ENCODE measurements around the gene PTPN22.

Gene PTPN22

DNA sequence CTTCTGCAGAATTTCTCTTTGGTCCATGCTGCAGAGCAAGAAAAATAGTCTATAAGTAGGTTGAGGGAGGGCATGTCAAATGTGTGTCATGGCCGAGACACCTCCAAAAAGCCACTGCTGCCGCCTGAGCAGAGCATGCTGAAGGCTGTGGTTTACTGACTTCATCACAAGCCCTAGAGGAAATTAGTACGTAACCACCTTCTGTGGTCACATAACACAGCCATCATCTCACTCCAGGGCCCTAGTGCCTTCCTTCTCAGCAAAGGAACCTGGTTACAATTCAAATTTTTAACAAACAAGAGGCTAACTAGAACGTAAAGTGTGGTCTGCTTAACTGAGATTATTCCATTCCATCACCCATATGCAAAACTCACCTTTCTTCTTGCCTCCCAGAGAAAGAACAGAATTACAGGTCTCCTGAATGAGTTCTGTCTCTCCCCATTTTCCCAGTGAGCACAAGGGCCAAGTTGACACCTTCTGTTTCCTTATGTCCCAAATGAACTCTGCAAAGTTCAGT is at the start of gene PTPN22:
TSS of gene PTPN22 (minus strand) at position 116 of the 517 bp plus-strand sequence.
- peak; percentile 74 to 80 for DNase-seq

DNA sequence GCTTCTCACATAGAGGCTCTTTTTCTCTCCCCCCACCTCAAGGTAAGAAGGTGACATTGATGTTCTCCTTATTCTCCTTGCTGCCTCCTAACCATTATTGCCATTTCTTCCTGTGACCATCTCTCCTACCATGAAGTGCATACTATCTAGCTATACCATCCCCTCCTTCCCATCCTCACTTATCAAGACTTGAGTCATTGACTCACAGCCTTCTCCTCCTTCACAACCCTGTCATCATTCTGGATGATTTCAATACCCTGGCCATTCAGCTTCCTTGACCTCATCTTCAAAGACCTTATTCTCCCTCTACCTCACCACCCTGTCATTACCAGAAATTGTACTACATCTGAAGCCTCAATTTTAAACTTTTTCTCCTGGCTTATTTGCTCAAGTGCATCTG is 46.7 kb upstream of the PTPN22 start:
- DNase-seq: no peak

DNA sequence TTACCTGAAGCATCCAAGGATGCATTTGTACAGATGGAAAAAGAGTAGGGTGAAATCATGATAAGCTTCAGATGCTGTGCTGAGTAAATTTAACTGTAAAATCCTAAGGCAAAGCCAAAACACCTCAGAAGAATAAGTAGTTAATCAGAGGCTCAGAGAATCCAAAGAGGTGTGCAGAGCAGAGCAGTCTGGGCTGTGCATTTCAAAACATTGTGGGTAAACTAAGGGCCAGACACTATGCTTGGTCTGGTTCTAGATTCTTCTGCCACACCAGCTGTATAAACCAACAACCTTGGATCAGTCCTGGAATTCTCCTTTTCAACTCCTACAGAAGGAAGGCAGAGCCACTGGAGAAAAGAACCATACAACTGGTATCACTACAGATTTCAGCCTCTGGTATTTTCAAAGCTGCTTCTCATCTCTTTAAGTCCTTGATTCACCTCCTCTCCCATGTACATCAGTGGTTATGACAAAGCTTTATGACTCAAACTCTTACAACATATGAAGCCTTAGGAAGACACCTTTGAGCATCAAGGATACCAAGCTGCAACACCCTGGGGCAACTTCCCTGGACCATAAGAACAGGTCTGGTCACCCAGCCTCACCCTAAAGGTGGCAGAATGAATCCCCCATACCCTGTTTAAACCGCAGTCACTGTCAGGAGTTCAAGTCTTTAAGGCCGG is 46.0 kb upstream of the PTPN22 start:
- no peak for DNase-seq

DNA sequence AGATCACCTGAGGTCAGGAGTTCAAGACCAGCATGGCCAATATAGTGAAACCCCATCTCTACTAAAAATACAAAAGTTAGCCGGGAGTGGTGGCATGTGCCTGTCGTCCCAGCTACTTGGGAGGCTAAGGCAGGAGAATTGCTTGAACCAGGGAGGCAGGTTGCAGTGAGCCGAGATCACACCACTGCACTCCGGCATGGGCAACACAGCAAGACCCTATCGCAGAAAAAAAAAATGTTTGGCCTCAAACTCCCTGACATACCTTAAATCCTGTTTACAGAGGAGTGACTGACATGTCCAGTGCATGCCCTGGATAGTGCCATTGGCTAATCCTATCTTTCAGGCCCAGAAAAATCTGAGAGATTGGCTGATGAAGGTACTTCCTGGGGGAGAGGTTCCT is 45.5 kb upstream of the PTPN22 start:
- DNase-seq: no peak

DNA sequence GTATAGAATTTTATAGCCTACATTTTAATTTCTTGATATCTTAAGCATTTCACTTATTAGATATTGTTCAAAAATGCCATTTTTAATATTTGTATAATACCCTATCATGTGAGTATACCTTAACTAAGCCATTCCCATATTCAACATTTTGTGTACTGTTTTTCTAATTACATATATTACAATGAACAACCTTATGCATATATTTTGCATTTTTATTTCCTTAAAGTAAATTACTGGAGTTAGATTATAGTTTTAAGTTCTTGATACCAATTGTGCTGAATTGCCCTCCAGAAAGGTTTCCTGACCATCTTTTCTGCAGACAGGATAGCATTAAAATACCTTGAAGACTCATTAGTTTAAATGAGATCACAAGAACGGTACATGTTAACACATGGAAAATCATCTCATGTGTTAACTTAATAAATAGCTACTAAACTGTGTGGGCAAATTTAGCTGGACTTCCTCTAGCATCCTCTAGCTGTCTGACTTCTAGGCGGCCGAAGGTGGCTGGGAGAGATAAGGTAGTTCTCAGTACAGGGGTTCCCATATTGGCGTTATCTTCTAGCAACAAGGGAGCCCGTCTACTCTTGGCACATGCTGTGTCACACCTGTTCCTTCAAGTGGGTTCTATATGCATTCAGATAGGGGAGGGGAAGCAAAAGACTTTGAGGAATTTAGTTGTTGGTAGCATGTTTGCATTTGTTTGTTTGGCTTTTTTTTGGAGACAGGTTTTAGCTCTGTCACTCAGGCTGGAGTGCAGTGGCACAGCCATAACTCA is 42.6 kb upstream of the PTPN22 start:
- DNase-seq: no peak

DNA sequence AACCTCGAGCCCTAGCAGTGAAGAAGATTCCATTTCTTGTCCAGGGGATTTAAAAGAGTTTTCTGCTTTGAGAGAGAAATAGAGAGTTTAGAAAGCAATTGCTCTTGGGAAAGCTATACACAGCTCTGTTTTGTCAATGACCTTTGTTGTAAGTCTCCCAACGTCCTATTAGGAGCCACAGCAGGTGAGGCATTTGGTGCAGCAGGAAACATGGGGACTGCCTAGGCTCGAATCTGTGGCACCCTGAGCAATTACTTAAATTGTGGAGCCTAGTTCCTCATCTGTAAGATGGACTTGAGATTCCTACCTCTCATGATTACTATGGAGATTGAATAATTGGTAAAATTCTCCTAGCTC is 41.8 kb upstream of the PTPN22 start:
- DNase-seq: no peak

DNA sequence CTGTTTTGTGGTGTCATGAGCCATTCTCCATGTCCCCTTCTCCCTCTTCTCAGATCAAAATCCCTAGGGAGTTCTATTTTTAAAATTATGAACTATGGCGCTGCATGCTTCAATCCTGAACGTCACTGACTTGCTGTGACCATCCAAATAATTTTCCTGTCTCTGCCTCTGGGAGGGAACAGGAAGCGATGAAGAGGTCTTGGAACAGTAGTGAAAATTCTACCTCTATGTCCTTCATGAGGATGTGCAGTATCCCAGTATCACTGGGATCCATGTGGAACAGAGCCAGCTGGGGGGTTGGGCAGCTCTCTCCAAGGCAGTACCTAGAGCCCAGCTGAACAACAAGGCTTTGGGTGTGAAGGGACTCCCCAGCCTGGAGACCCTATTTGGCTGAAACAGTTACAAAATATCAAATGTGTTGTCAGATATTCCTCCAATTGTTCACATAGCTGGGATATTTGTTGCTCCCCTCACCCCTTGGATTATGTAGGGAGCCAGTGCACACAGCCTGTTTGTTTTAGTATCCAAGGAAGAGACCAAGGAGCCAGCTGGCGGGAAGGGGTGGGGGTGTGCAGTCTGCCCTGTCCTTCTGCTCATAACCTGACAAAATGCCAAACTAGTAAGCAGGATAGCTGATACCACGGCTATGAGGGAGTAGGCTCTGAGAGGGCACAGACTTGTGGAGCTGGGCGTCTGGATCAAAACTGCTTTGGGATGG is 41.2 kb upstream of the PTPN22 start:
- DNase-seq: no peak

DNA sequence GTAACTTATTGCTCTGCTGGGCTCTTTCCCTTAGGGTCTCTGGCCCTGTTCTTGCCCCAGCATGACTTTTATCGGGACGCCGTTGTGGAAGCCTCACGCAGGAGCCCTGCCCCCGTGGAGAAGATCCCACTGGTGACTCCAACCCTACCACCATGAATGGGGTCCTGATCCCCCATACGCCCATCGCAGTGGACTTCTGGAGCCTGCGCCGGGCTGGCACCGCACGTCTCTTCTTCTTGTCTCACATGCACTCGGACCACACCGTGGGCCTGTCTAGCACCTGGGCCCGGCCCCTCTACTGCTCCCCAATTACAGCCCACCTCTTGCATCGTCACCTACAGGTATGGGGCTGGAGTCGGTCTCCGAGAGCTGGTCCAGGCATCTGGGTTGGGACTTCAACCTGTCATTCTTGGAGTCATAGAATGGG is 33.9 kb upstream of the PTPN22 start:
- peak in 1 of 2 experiments; percentile 3 for DNase-seq

DNA sequence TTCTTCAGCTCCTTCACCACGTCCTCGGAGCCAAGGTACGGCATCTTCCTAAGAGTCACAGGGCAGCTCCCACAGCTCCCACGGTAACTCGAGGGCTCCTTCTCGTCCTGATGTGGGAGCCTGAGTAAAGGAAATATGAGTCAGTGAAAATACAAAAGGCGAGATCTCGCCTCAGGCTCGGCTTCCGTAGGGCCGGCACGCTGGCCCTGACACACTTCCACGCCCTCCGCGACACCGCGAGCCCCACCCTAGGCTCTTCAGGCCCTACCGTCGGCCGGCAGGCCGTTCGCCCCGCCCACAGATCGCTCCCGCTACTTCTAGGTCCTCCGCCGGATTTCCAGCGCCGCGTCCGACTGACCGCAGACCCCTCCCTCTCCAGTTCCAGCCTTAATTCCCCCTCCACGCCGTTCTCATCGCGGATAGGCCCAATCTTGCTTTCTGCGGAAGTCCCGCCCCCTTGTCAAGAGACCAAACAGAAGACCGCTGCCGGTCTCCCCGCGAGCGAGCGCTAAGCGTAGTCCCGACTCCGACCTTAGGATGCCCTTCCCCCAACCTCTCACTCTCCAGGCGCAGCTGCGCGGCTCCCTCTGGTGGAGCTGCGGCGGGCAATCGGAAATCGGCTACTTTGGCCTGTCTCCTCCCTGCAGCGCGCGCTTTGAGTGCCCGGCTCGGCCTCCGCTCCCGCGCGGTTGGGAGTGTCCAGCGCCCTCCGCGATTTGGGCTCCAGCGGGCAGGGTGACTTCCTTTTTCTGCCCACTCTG is 33.3 kb upstream of the PTPN22 start, which contains the start of the genes AP4B1 and DCLRE1B:
TSS of gene AP4B1 (minus strand) at position 126 of the 761 bp plus-strand sequence. CDS start at position 44, 82 bp downstream.
TSS of gene DCLRE1B (plus strand) at position 653 of the 761 bp plus-strand sequence. CDS start 261 bp downstream, outside the sequence.
- peak; percentile 93 to 96 for DNase-seq

DNA sequence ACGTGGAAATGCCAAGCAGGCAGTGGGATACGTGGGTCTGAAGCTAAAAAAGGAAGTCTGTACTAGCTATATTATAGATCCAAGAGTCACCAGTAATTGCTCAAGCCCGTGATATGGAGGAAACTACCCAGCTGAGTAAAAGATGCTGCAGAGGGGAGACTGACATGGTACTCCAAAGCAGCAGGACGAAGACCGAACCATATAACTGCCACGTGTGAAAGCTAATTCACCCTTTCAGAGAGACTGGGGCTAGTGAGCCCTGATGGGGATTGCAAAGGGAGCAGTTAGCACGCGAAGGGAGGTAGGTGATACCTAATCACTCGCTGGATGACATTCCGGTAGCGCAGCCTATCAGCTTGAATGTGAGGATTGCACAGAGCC is 32.8 kb upstream of the PTPN22 start:
- DNase-seq: peak; percentile 45 to 51

DNA sequence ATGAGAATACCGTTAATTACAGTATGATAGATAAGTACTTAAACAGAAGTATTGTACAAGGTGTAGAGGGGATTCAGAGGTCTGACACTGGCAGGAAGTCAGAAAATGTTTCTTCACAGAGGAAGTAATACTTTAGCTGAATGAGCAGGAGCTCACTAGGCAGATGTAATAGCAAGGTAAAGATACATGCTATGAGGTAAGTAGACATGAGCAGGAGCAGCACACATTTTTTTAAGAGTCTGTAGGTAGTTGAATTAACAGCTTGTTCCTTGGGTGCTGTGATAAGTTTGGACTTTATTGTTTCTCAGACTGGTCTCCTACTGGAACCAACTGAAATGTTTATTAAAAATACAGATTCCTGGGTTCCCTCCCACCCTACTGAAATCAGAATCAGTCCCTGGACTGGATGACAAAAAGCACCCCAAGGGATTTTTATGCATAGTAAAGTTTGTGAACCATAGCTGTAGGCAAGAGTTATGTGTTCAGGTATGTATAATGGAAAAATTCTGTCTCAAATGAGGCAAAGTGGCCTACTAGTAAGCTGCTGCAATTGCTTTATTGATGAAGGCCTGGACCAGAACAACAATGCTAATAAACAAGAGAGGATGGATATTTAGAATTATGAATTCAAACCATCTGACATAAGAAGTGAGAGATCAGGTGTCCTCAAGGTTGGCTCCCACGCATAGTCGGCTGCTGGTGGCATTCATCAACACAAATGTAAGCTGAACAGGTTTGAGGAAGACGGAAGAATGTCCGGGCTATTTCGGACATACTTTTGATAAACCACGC is 32.2 kb upstream of the PTPN22 start:
- DNase-seq: no peak

DNA sequence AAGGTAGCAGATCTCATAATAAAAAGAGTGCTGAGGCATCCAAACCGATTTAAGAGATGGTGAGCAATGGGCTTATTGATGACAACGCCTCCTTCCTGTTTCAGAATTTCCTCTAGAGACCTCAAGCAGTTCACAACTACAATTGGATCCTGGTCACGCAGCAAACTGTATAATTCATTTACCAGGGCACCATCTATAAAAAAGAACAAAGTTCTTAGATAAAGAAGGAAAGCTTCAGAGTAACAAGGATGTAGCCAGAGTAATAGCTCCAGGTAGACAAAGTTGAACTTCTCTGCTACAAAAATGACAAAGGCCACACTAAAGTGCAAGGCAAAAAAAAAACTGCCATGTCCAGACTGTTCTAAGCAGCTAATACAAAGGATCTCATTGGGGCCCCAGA is 29.7 kb upstream of the PTPN22 start:
- no peak for DNase-seq

DNA sequence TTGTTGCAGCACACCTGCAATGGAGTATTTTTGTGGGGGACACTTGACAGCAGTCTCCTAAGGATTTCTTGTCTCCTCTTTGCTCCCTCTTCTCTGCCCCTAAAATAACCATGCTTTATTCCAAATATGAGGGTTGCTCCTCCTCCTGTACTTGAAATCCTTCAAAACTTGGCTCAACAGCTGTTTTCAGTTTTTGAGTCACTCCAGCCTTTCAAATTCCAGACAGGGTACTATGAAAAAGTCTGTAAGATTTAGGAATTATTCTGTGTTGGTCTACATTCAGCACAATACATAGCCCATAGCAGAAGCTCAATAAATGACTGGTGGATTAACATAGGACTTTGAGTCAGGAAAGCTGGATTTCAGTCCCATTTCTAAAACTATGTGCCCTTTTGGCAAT is 27.6 kb upstream of the PTPN22 start:
- no peak for DNase-seq

DNA sequence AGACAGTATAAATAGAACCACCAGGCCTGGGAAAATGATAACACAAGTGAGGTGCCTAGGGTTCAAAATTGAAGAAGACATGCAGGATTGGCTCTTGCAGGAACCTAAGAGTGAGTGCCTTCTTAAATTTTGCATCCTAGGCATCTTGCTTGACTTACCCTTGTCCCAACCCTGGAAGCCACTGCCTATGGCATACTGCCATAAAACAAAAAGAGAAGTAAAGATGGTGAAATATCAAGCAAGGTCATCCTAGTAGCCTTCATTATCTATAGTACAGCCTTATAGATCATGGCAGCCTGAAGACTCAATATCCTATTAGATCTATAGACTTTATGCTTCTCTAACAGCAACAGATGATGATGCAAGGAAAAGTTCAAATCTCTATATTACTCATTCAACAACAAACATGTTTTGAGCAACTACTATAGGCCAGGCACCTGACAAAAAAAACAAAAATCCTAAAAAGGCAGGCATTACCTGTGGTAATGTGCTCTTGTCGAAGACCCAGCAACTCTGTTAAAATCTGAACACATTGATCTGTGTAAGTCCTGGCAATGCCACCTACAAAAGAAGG is 26.8 kb upstream of the PTPN22 start:
- DNase-seq: no peak

DNA sequence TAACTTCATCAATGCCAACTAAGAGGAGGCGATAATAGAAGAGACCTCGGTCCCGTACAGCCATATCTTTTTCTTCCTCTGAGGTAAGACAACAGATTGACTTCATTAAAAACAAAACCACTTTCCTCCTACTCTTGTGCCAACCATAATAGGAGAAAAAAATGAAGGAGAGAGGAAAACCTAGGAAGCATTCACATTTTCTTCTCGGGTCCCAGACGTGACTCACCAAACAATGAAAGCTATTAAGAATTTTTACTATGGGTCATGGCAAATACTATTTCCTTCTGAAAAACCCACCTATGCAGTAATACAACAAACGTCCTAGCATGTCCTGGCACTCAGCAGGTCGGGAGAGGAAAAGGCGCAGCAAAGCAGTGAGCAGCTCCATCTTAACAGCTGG is 24.4 kb upstream of the PTPN22 start:
- no peak for DNase-seq

DNA sequence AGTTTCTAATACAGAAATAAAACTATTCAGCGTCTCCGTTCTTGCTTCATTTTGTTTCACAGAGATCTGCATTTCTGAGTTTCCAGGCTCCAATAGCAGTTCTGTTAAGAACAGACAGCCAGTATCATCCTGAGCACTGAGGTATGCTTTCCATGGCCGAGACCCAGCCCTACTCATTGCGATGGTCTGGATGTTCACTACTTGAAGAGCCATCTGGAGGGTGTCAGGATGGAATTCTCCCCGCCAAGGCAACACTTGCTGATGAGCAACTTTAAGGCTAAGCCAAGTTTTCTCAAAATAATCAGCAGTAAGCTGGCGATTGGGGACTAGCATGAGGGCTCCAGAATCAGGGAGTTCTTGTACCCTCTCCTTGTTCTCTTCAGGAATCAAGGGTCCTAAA is 23.6 kb upstream of the PTPN22 start:
- no peak for DNase-seq

DNA sequence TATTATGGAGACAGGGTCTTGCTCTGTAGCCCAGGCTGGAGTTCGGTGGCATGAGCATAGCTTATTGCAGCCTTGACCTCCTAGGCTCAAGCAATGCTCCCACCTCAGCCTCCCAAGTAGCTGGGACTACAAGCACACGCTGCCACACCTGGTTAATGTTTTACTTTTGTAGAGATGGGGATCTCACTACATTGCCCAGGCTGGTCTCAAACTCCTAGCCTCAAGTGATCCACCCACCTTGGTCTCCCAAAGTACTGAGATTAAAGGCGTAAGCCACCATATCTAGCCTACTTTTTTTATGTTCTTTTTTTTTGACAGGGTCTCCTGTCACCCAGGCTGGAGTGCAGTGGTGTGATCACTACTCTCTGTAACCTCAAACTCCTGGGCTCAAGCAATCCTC is 21.8 kb upstream of the PTPN22 start:
- no peak for DNase-seq

DNA sequence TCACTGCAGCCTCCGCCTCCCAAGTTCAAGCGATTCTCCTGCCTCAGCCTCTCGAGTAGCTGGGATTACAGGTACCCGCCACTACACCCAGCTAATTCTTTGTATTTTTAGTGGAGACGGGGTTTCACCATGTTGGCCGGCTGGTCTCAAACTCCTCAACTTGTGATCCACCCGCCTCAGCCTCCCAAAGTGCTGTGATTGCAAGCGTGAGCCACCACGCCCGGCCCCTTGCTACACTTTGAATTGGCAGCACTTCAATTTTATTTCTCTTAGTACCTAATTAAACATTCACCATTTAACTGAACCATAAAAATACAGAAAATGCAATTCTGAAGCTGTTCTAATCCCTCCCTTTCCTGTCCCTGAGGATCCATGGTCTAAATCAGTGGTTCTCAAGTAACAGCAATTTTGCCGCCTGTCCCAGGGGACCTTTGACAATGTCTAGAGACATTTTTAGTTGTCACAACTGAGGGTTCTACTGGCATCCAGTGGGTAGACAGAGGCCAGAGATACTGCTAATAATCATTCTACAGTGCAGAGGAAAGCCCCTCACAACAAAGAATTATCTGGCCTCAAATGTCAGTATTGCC is 20.2 kb upstream of the PTPN22 start:
- DNase-seq: no peak

DNA sequence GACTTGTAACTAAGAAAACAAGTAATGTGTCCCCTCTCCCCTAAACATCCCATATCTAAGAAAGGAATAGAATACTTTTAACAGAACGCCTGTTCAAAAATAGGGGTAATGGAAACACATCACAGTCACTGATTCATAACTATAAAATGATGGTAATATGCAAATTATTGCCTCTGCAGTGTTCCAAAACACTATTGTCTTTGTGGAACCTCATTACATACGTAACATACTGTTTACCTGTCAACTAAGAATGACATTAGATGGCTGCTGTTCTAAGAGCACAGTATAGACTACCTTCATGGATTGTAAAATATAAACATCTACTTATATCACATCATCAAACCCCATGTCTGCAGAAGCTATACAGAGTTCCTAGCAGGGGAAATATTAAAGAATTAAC is 19.3 kb upstream of the PTPN22 start:
- no peak for DNase-seq

DNA sequence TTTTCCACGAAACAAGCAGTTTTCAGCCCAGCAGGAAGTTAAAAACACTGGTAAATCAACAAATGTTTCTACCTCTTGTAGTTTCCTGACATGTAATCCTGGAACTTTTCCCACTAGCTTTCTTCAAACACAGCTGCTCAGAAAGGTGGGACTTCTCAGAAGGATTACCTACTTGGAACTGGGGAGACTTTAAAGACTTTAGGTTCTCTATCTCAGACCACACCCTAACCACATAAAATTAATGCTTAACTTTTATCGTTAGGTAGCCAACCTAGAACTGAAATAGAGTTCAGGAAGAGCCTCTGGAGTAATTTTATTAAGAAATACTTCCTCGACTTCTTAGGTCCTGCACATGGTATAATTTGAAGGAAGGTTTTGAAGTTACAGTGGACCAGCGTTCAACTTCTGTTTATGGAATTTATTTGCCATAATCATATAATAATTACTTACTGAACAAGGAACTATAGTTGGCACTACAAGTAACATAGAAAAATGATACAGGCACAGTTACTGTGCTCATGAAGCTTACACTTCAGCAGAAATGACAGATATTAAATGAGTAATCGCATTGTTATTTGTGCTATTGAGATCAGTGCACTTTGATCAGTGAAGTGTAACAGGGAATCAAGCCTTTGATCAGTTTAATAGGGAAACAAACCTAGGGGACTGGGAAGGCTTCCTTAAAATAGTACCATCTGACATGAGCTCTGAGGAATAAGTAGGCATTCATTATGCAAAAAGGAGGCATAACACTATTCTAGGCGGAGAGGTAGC is 16.1 kb upstream of the PTPN22 start, which contains the start of gene BCL2L15:
TSS of gene BCL2L15 (minus strand) at position 180 of the 774 bp plus-strand sequence. CDS start 206 bp downstream, outside the sequence.
- DNase-seq: no peak
